Measurements from ENCODE around the gene GRM1.

- TF ChIP-seq, protein P1, sequence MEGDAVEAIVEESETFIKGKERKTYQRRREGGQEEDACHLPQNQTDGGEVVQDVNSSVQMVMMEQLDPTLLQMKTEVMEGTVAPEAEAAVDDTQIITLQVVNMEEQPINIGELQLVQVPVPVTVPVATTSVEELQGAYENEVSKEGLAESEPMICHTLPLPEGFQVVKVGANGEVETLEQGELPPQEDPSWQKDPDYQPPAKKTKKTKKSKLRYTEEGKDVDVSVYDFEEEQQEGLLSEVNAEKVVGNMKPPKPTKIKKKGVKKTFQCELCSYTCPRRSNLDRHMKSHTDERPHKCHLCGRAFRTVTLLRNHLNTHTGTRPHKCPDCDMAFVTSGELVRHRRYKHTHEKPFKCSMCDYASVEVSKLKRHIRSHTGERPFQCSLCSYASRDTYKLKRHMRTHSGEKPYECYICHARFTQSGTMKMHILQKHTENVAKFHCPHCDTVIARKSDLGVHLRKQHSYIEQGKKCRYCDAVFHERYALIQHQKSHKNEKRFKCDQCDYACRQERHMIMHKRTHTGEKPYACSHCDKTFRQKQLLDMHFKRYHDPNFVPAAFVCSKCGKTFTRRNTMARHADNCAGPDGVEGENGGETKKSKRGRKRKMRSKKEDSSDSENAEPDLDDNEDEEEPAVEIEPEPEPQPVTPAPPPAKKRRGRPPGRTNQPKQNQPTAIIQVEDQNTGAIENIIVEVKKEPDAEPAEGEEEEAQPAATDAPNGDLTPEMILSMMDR (IDR thresholded peaks at IDR 0.05; ENCODE audit: low read depth, low read length, poor library complexity, severe bottlenecking): no peak
- TF ChIP-seq EZH2phosphoT487 (IDR thresholded peaks at IDR 0.05; ENCODE audit: borderline replicate concordance, low read length): no peak
These were observed 428.0 kb downstream of the GRM1 start for GRCh38 chr6:146456886-146457285.

All from DOHH2 (cell line).